ENCODE data around the gene DUSP28.

DUSP28 gene

DNA sequence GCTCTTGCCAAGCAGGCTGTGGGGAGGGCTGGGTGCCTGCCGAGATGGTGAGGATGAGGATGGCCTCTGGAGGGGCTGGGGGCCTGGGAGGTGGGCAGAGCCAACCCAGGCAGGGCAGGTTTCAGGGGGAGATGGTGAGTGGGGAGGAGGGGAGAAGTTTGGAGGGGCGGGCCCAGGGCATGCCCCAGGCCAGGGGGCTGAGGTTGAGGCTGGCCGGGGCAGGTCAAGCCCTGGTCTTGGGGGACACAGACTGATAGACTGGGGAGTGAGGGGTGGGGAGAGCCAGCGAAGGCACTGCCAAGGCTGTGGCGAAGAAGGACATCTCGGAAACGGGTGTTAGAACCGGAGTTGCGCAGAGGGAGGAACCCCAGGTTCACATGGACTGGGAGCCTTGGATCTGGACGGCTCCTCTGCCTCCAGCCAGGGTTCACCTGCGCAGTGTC is 39.0 kb downstream of the DUSP28 start:
- DNase-seq (ENCODE audit: low read depth): no peak

GRCh38 chr2:240600451-240600961 is 40.3 kb downstream of the DUSP28 start:
- no peak for DNase-seq (ENCODE audit: low read depth)

DNA sequence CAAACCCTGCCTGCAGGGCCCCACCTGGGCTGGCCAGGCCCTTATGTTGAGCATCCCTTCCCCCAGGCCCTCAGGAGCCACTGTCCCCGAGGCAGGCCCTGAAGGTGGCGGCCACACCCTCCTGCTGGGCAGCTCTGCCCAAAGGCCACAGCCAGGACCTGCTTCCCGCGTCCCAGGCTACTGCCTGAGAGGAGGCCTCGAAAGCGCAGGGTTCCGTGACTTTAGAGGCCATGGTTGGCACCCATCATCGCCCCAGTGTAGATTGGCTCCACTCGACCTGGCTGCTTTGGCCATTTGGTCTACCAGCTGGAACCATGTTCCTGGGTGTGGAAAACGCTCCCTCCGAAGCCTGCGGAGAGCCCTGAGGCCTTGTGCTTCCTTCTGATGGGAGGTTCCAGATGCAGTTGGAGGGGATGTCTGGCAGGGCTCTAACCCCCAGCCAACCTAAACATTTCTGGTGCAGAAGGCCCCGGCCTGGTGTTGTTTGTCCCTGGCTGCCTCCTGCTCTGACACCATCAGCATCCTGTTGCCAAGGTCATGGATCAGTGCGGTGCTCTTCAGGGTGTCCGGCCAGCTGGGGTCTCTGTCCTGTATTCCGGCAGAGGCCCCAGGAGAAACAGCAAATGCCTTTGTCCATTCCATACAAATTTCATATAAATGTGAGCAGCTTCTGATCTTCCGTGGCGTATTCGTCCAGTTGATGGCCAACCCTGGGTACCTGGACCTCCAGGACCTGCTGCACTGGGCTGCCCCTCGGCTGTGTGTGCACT is 41.1 kb downstream of the DUSP28 start:
- DNase-seq (ENCODE audit: low read depth): no peak

GRCh38 chr2:240601831-240602160 is 41.6 kb downstream of the DUSP28 start:
- DNase-seq (ENCODE audit: low read depth): no peak

GRCh38 chr2:240602266-240603050 is 42.3 kb downstream of the DUSP28 start:
- no peak for DNase-seq (ENCODE audit: low read depth)

DNA sequence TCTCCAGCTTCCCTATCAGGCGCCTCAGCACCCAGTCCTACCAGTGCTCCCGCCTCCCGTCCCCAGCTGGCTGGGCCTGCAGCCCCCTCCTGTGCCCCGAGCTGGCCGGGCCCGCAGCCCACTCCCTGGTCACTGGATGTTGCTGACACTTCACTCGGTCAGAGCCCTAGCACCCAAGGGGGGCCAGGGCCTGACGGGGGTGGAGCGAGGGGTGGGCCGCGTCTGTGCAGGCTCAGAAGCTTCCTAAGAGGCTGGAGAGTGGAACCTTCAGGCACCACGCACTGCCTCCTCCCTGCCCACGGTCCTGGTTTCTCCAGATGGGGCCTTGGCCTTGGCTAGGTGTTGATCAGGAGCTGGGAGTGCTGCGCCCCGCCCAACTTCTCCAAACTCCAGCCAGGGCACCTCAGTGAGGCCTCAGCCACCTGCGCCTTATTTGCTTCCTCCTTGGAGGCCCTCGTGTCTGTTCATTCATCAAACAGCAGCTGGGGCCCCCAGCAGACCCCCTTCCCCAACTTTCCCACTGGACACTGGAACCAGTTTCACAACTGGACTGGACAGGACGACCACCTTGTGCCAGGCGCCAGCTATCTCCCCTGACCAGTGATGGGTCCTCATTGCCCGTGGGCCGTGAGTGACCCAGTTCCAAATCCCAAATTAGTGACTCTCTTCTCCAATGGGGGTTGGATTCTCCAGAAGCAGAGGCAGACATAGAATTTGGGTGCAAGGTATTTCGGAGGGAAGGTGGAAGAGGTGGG is 43.1 kb downstream of the DUSP28 start:
- DNase-seq (ENCODE audit: low read depth): no peak

DNA sequence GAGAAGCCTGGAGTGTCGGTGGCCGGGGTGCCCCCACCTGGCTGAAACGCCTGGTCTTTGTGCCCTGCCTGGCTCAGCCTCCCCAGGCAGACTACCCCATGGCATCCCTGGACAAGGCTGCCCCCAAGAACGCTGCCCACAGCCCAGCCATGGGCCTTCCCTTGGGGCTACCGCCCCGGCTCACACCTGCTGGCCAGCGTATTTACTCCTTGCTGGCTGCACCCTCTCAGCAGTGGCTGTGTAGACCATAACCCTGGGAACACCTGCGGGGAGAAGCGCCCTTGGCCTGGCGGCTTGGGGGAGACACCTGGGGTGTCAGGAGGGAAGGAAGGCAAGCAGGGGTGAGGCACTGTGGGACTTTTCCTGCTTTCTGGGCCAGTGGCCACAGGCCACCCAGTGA is 43.7 kb downstream of the DUSP28 start:
- DNase-seq (ENCODE audit: low read depth): no peak

- DNase-seq (ENCODE audit: low read depth): no peak
Measured at GRCh38 chr2:240604291-240604938, 44.3 kb downstream of the DUSP28 start.

DNA sequence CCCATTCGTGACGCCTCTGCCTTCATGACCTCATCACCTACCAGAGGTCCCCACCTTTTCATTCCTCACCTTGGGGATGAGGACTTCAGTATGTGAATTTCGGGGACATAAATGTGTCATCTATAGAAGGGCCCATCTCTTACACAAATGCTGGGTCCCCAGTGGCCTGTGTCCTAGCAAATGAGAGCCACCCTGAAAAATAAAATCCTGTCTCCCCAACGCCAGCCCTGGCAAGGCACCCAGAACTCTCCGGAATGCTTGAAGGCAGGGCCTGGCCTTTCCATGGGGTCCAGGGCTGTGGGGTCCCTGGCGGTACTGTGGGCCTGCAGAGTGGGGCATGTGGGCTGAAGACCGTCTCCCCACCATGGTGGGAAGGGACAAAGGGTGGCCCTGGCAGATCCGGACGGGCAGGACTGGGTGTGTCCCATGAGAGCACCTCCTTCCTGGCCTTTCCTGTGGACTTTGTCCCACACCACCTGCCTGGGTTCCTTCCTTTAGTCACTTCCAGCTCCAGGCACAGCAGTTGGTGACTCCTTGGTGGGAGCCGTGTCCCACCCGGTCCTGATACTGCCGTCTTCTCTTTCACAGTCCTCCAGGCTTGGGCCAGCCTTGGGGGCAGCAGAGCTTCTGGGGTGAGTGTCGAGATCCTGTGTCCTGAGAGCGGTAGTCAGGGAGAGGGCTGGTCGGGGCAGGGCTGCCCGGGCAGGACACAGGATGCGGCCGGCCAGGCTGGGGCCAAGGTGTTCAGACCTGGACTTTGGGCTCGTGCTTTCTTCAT is 45.0 kb downstream of the DUSP28 start:
- no peak for DNase-seq (ENCODE audit: low read depth)

- no peak for DNase-seq (ENCODE audit: low read depth)
Measured at GRCh38 chr2:240605867-240606743, 45.9 kb downstream of the DUSP28 start.

- DNase-seq (ENCODE audit: low read depth): no peak
Measured at GRCh38 chr2:240611601-240612210, 51.5 kb downstream of the DUSP28 start.
